Measurements from ENCODE around the gene NHP2.
A peak's percentile ranks its signal among the peaks of the same experiment; 100 is the strongest.

Gene NHP2

DNA sequence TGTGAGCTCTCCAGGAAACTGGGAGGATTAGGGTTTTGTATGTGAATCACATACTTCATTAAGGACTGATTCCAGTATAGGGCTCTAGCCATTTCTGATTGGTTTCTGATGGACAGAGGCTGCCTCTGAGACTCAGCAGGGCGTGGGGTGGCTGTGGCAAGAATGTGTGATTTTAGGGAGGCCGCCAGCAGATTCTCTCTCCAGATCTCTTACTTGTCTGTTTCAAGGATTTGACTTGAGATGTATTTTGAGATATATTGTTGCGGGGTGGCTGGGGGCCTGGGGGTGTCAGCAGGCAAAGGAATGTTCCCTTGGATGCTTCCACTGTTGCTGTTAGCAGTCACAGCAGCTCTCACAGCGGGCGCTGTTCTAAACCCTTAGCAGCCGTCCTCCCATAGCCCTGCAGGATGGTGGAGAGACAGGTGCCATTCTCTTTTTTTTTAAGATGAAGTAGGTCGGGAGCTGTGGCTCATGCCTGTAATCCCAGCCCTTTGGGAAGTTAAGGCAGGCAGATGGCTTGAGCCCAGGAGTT is 42.7 kb upstream of the NHP2 start:
- Histone ChIP-seq H3K79me1 (ENCODE audit: low read depth, low read length) (no peaks in the 10 kb centered on the region), H2AFZ (ENCODE audit: low read length) (peak overlapping the region; percentile 70), H2BK120ac (ENCODE audit: low read depth, low read length) (no peak overlapping the region), H4K91ac (ENCODE audit: low read depth, low read length, poor library complexity) (no peak overlapping the region), H3K18ac (ENCODE audit: low read length) (no peak overlapping the region), H3K27me3 (ENCODE audit: control insufficient read depth in 3 of 3, insufficient read depth in 3 of 3, low read depth in 1 of 3, low read length in 3 of 3) (peaks cover 0 to 20% (median 0%) of the 10 kb centered on the region in 3 experiments), H3K4ac (ENCODE audit: low read length) (no peak overlapping the region), H2BK12ac (ENCODE audit: low read length) (no peak overlapping the region), H3K4me1 (ENCODE audit: control insufficient read depth in 2 of 2, insufficient read depth in 1 of 2, low read depth in 1 of 2, low read length in 2 of 2) (peaks cover 3 to 9% of the 10 kb centered on the region in 2 donors), H3K14ac (ENCODE audit: low read length) (no peak overlapping the region), H3K27ac (replicated peaks; ENCODE audit: low read length) (peak overlapping the region; percentile 32), H2BK15ac (ENCODE audit: low read length) (no peak overlapping the region), H2BK5ac (ENCODE audit: low read length) (no peak overlapping the region), H4K8ac (ENCODE audit: low read depth, low read length) (no peak overlapping the region), H3K23ac (ENCODE audit: low read depth, low read length, poor library complexity) (no peak overlapping the region), H2AK5ac (ENCODE audit: low read depth, low read length) (no peak overlapping the region), H3K36me3 (replicated peaks in 1 of 2; ENCODE audit: control insufficient read depth in 2 of 2, insufficient read depth in 2 of 2, low read length in 2 of 2) (no peaks in the 10 kb centered on the region), H3K9me3 (replicated peaks in 1 of 2; ENCODE audit: control insufficient read depth in 2 of 2, insufficient read depth in 1 of 2, low read depth in 1 of 2, low read length in 2 of 2) (peaks cover 0 to 4% of the 10 kb centered on the region in 2 donors), H3K9ac (ENCODE audit: low read depth, low read length, poor library complexity) (no peak overlapping the region), H3K4me3 (ENCODE audit: low read length in 2 of 2) (no peak overlapping the region), H3K4me2 (ENCODE audit: insufficient read depth, low read length, poor library complexity, severe bottlenecking) (peak overlapping the region; percentile 19)
- no peak for DNase-seq (ENCODE audit: low spot score)
- no CpG with 5 or more reads among the region's 7 CpGs for WGBS, 2 donors (ENCODE audit: extremely low coverage in 2 of 2, insufficient read length in 2 of 2, insufficient replicate concordance in 1 of 2)

DNA sequence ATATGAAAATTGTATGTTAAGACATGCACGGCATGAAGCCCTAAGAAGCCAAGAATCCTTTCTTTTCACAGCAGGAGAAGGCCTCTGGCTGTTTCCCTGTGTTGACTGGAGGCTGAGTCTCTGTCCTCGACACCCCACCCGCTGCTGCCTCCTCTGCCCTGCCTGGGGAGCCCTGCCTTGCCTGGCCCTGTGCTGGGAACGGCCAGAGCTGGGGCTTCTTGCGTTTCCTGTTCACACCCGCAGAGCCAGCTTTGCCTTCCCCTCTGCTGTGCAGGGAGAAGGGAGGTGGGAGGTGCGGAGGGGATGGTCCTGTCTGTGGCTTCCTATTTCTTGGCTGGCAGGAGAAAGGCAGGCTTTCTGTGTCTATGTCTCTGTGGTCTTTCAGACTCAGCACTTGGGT is 40.3 kb upstream of the NHP2 start:
- H3K9ac ChIP-seq (ENCODE audit: low read depth, low read length, poor library complexity): no peak overlapping the region
- H2BK5ac ChIP-seq (ENCODE audit: low read length): peak overlapping the region; percentile 75
- no peak overlapping the region for H3K4me3 ChIP-seq (ENCODE audit: low read length in 2 of 2)
- no peaks in the 10 kb centered on the region for H3K36me3 ChIP-seq (replicated peaks in 1 of 2; ENCODE audit: control insufficient read depth in 2 of 2, insufficient read depth in 2 of 2, low read length in 2 of 2)
- no peak overlapping the region for H3K14ac ChIP-seq (ENCODE audit: low read length)
- peak overlapping the region; percentile 87 for H3K18ac ChIP-seq (ENCODE audit: low read length)
- peak overlapping the region; percentile 71 for H2AK5ac ChIP-seq (ENCODE audit: low read depth, low read length)
- H3K27ac ChIP-seq (replicated peaks; ENCODE audit: low read length): no peak overlapping the region
- peaks cover 0 to 18% (median 0%) of the 10 kb centered on the region in 3 experiments for H3K27me3 ChIP-seq (ENCODE audit: control insufficient read depth in 3 of 3, insufficient read depth in 3 of 3, low read depth in 1 of 3, low read length in 3 of 3)
- no peak overlapping the region for H3K4me2 ChIP-seq (ENCODE audit: insufficient read depth, low read length, poor library complexity, severe bottlenecking)
- H3K23ac ChIP-seq (ENCODE audit: low read depth, low read length, poor library complexity): peak overlapping the region; percentile 80
- no CpG with 5 or more reads among the region's 7 CpGs for WGBS, 2 donors (ENCODE audit: extremely low coverage in 2 of 2, insufficient read length in 2 of 2, insufficient replicate concordance in 1 of 2)
- DNase-seq (ENCODE audit: low spot score): no peak
- peaks cover 0 to 4% of the 10 kb centered on the region in 2 donors for H3K9me3 ChIP-seq (replicated peaks in 1 of 2; ENCODE audit: control insufficient read depth in 2 of 2, insufficient read depth in 1 of 2, low read depth in 1 of 2, low read length in 2 of 2)
- no peak overlapping the region for H4K91ac ChIP-seq (ENCODE audit: low read depth, low read length, poor library complexity)
- no peak overlapping the region for H4K8ac ChIP-seq (ENCODE audit: low read depth, low read length)
- H2AFZ ChIP-seq (ENCODE audit: low read length): peak overlapping the region; percentile 72
- no peak overlapping the region for H2BK12ac ChIP-seq (ENCODE audit: low read length)
- no peaks in the 10 kb centered on the region for H3K79me1 ChIP-seq (ENCODE audit: low read depth, low read length)
- peak overlapping the region; percentile 85 for H2BK15ac ChIP-seq (ENCODE audit: low read length)
- peak overlapping the region; percentile 93 for H3K4ac ChIP-seq (ENCODE audit: low read length)
- H3K4me1 ChIP-seq (ENCODE audit: control insufficient read depth in 2 of 2, insufficient read depth in 1 of 2, low read depth in 1 of 2, low read length in 2 of 2): peaks cover 3 to 9% of the 10 kb centered on the region in 2 donors
- no peak overlapping the region for H2BK120ac ChIP-seq (ENCODE audit: low read depth, low read length)

DNA sequence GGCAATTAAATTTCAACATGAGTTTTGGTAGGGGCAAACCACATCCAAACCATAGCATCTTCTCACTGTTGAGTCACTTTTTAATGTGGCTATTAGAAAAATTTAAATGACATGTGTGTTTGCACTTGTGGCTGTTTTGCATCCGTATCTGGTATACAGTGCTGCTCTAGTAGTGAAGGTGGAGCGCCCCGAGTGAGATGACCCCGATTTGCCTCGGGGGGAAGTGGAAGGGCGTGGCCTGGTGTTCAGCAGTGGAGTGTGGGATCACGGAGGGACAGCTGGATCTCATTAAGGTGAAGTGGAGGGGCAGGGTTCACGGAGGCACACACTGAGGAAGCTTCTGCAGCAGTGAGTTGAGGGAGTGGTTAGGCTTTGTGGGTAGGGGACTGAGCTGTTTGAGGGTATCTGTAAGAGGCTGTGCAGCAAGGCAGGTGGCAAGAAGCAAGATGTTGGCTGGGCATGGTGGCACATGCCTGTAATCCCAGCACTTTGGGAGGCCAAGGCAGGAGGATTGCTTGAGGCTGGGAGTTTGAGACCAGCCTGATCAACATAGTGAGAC is 39.6 kb upstream of the NHP2 start:
- H2BK15ac ChIP-seq (ENCODE audit: low read length): no peak overlapping the region
- peaks cover 0 to 18% (median 0%) of the 10 kb centered on the region in 3 experiments for H3K27me3 ChIP-seq (ENCODE audit: control insufficient read depth in 3 of 3, insufficient read depth in 3 of 3, low read depth in 1 of 3, low read length in 3 of 3)
- no peak overlapping the region for H3K9ac ChIP-seq (ENCODE audit: low read depth, low read length, poor library complexity)
- H3K36me3 ChIP-seq (replicated peaks in 1 of 2; ENCODE audit: control insufficient read depth in 2 of 2, insufficient read depth in 2 of 2, low read length in 2 of 2): no peaks in the 10 kb centered on the region
- no peak overlapping the region for H3K4ac ChIP-seq (ENCODE audit: low read length)
- H3K4me2 ChIP-seq (ENCODE audit: insufficient read depth, low read length, poor library complexity, severe bottlenecking): no peak overlapping the region
- DNase-seq (ENCODE audit: low spot score): no peak
- peaks cover 3 to 9% of the 10 kb centered on the region in 2 donors for H3K4me1 ChIP-seq (ENCODE audit: control insufficient read depth in 2 of 2, insufficient read depth in 1 of 2, low read depth in 1 of 2, low read length in 2 of 2)
- H4K91ac ChIP-seq (ENCODE audit: low read depth, low read length, poor library complexity): no peak overlapping the region
- no peak overlapping the region for H3K18ac ChIP-seq (ENCODE audit: low read length)
- no peak overlapping the region for H3K14ac ChIP-seq (ENCODE audit: low read length)
- no peak overlapping the region for H3K27ac ChIP-seq (replicated peaks; ENCODE audit: low read length)
- H2BK120ac ChIP-seq (ENCODE audit: low read depth, low read length): no peak overlapping the region
- H3K4me3 ChIP-seq (ENCODE audit: low read length in 2 of 2): peak overlapping the region in 1 of 2 donors; percentile 31
- H2BK5ac ChIP-seq (ENCODE audit: low read length): no peak overlapping the region
- no peak overlapping the region for H3K23ac ChIP-seq (ENCODE audit: low read depth, low read length, poor library complexity)
- WGBS, 2 donors (ENCODE audit: extremely low coverage in 2 of 2, insufficient read length in 2 of 2, insufficient replicate concordance in 1 of 2): no CpG with 5 or more reads among the region's 8 CpGs
- no peak overlapping the region for H4K8ac ChIP-seq (ENCODE audit: low read depth, low read length)
- peaks cover 0 to 4% of the 10 kb centered on the region in 2 donors for H3K9me3 ChIP-seq (replicated peaks in 1 of 2; ENCODE audit: control insufficient read depth in 2 of 2, insufficient read depth in 1 of 2, low read depth in 1 of 2, low read length in 2 of 2)
- no peak overlapping the region for H2AK5ac ChIP-seq (ENCODE audit: low read depth, low read length)
- no peak overlapping the region for H2AFZ ChIP-seq (ENCODE audit: low read length)
- H3K79me1 ChIP-seq (ENCODE audit: low read depth, low read length): no peaks in the 10 kb centered on the region
- H2BK12ac ChIP-seq (ENCODE audit: low read length): no peak overlapping the region

DNA sequence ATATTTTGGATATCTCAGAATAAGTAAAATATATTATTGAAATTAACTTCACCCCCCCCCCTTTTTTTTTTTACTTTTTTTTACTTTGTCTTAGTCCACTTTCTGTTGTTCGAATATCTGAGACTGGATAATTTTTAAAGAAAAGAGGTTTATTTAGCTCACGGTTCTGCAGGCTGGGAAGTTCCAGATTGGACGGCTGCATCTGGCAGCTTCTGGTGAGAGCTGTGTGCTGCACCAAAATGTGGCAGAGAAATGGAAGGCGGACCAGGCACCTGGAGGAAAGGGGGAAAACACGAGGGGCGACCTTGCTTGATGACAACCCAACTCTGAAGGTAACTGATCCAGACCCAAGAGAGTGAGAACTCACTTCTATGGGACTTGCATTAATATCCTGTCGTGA is 39.1 kb upstream of the NHP2 start:
- no peak overlapping the region for H3K4ac ChIP-seq (ENCODE audit: low read length)
- no peak overlapping the region for H3K27ac ChIP-seq (replicated peaks; ENCODE audit: low read length)
- no peak overlapping the region for H3K18ac ChIP-seq (ENCODE audit: low read length)
- H2BK5ac ChIP-seq (ENCODE audit: low read length): no peak overlapping the region
- H2BK12ac ChIP-seq (ENCODE audit: low read length): no peak overlapping the region
- H4K8ac ChIP-seq (ENCODE audit: low read depth, low read length): no peak overlapping the region
- H3K9me3 ChIP-seq (replicated peaks in 1 of 2; ENCODE audit: control insufficient read depth in 2 of 2, insufficient read depth in 1 of 2, low read depth in 1 of 2, low read length in 2 of 2): peaks cover 0 to 4% of the 10 kb centered on the region in 2 donors
- H3K79me1 ChIP-seq (ENCODE audit: low read depth, low read length): no peaks in the 10 kb centered on the region
- no CpG with 5 or more reads among the region's 7 CpGs for WGBS, 2 donors (ENCODE audit: extremely low coverage in 2 of 2, insufficient read length in 2 of 2, insufficient replicate concordance in 1 of 2)
- H4K91ac ChIP-seq (ENCODE audit: low read depth, low read length, poor library complexity): no peak overlapping the region
- no peak overlapping the region for H3K4me3 ChIP-seq (ENCODE audit: low read length in 2 of 2)
- H3K23ac ChIP-seq (ENCODE audit: low read depth, low read length, poor library complexity): no peak overlapping the region
- peaks cover 3 to 9% of the 10 kb centered on the region in 2 donors for H3K4me1 ChIP-seq (ENCODE audit: control insufficient read depth in 2 of 2, insufficient read depth in 1 of 2, low read depth in 1 of 2, low read length in 2 of 2)
- no peak overlapping the region for H2AK5ac ChIP-seq (ENCODE audit: low read depth, low read length)
- H2AFZ ChIP-seq (ENCODE audit: low read length): no peak overlapping the region
- no peak overlapping the region for H3K4me2 ChIP-seq (ENCODE audit: insufficient read depth, low read length, poor library complexity, severe bottlenecking)
- H3K27me3 ChIP-seq (ENCODE audit: control insufficient read depth in 3 of 3, insufficient read depth in 3 of 3, low read depth in 1 of 3, low read length in 3 of 3): peaks cover 0 to 18% (median 0%) of the 10 kb centered on the region in 3 experiments
- no peak overlapping the region for H2BK120ac ChIP-seq (ENCODE audit: low read depth, low read length)
- no peak for DNase-seq (ENCODE audit: low spot score)
- no peaks in the 10 kb centered on the region for H3K36me3 ChIP-seq (replicated peaks in 1 of 2; ENCODE audit: control insufficient read depth in 2 of 2, insufficient read depth in 2 of 2, low read length in 2 of 2)
- no peak overlapping the region for H3K14ac ChIP-seq (ENCODE audit: low read length)
- no peak overlapping the region for H2BK15ac ChIP-seq (ENCODE audit: low read length)
- no peak overlapping the region for H3K9ac ChIP-seq (ENCODE audit: low read depth, low read length, poor library complexity)
